IMR-90 (cell line): Measurements from ENCODE around the gene SAG. TPM values are rescaled to one million over a fixed set of nuclear protein-coding genes. Genes with fewer than 3 reads are reported as not detected.

Experiments used
- ATAC-seq: fragments of 200-7000 bp; cut with Tn5 transposase; 2 replicates; pipeline ENCODE4 v1.9.1; 2020; ENCODE audit warnings: low read depth, mild to moderate bottlenecking, moderate library complexity
- BruUV-seq: library from RNA; stranded (reverse); fragments of 400-500 nt; replicated peaks from 2 replicates; lab custom pipeline; 2021; lab: Mats Ljungman, UMichigan
- CTCF ChIA-PET: fragments of 300-600 bp; formaldehyde crosslinking; extraction: SDS; loops from one replicate; lab custom pipeline; 2021; ENCODE audit warnings: antibody characterized with exemption; lab: Yijun Ruan, JAX
- POLR2A ChIA-PET: fragments of 300-600 bp; sonication (Branson Sonifier 250); formaldehyde crosslinking; loops from one replicate; lab custom pipeline; 2022; ENCODE audit warnings: antibody characterized with exemption; ENCODE audit not compliant: unreplicated experiment; lab: Charles Lee
- DNase-seq: peaks from one replicate; pipeline ENCODE4 v3.0.0; 2013
- H2AFZ ChIP-seq: replicated peaks from 2 replicates; pipeline ENCODE3; 2013; ENCODE audit warnings: low read length, mild to moderate bottlenecking; ENCODE audit not compliant: poor library complexity
- H2AK5ac ChIP-seq: 2 replicates; pipeline ENCODE4 v1.6.1; 2013; ENCODE audit warnings: low read depth, low read length, inconsistent platforms
- H2AK9ac ChIP-seq: replicated peaks from 2 replicates; pipeline ENCODE3; 2013; ENCODE audit warnings: mild to moderate bottlenecking, low read depth, low read length, moderate library complexity; ENCODE audit not compliant: poor library complexity
- H2BK120ac ChIP-seq: 2 replicates; pipeline ENCODE4 v1.6.1; 2013; ENCODE audit warnings: low read depth, low read length, inconsistent platforms
- H2BK15ac ChIP-seq: 3 replicates; pipeline ENCODE4 v1.6.1; 2013; ENCODE audit warnings: low read depth, low read length, inconsistent platforms
- H2BK20ac ChIP-seq: 2 replicates; pipeline ENCODE4 v1.6.1; 2013; ENCODE audit warnings: low read depth, mild to moderate bottlenecking, inconsistent platforms, low read length, moderate library complexity
- H2BK5ac ChIP-seq: 2 replicates; pipeline ENCODE4 v1.6.1; 2013; ENCODE audit warnings: mild to moderate bottlenecking, low read depth, low read length, inconsistent platforms; ENCODE audit not compliant: poor library complexity, severe bottlenecking
- H3K14ac ChIP-seq: replicated peaks from 2 replicates; pipeline ENCODE4 v1.6.1; 2013; ENCODE audit warnings: low read depth, low read length, inconsistent platforms
- H3K18ac ChIP-seq: 2 replicates; pipeline ENCODE4 v1.6.1; 2013; ENCODE audit warnings: low read depth, low read length, control low read depth
- H3K23ac ChIP-seq: 2 replicates; pipeline ENCODE4 v1.6.1; 2013; ENCODE audit warnings: low read depth, low read length, inconsistent platforms
- H3K27ac ChIP-seq: 2 replicates; pipeline ENCODE4 v1.5.1; 2013; ENCODE audit warnings: mild to moderate bottlenecking, control low read depth, low read length; ENCODE audit not compliant: insufficient read depth
- H3K27me3 ChIP-seq: 2 replicates; pipeline ENCODE4 v1.6.1; 2013; ENCODE audit warnings: low read length; ENCODE audit not compliant: control insufficient read depth, insufficient read depth
- H3K36me3 ChIP-seq: 2 replicates; pipeline ENCODE4 v1.6.1; 2013; ENCODE audit warnings: low read length, mixed read lengths; ENCODE audit not compliant: control insufficient read depth, insufficient read depth
- H3K4ac ChIP-seq: 2 replicates; pipeline ENCODE4 v1.6.1; 2013; ENCODE audit warnings: low read depth, low read length, inconsistent platforms
- H3K4me1 ChIP-seq: 2 replicates; pipeline ENCODE4 v1.6.1; 2013; ENCODE audit warnings: low read length, mixed read lengths; ENCODE audit not compliant: control insufficient read depth, insufficient read depth
- H3K4me2 ChIP-seq: 2 replicates; pipeline ENCODE4 v1.6.1; 2013; ENCODE audit warnings: low read depth, mild to moderate bottlenecking, control low read depth, low read length, moderate library complexity
- H3K4me3 ChIP-seq: 2 replicates; pipeline ENCODE4 v1.5.1; 2013; ENCODE audit warnings: low read depth, mild to moderate bottlenecking, control low read depth, low read length, moderate library complexity; ENCODE audit not compliant: insufficient read depth
- H3K56ac ChIP-seq: 2 replicates; pipeline ENCODE4 v1.6.1; 2013; ENCODE audit warnings: low read length, inconsistent platforms; ENCODE audit not compliant: insufficient read depth; ENCODE audit errors: extremely low read depth
- H3K79me1 ChIP-seq, 2 experiments: 2 replicates each; pipeline ENCODE4 v1.6.1; 2013; ENCODE audit warnings: low read length in 2 of 2, inconsistent platforms in 1 of 2, low read depth in 1 of 2
- H3K9ac ChIP-seq: 2 replicates; pipeline ENCODE4 v1.6.1; 2013; ENCODE audit warnings: low read depth, low read length, control low read depth
- H3K9me1 ChIP-seq: 2 replicates; pipeline ENCODE4 v1.6.1; 2013; ENCODE audit warnings: low read length, inconsistent platforms; ENCODE audit not compliant: insufficient read depth
- H3K9me3 ChIP-seq: 2 replicates; pipeline ENCODE4 v1.6.1; 2013; ENCODE audit warnings: low read length; ENCODE audit not compliant: control insufficient read depth, insufficient read depth
- H4K20me1 ChIP-seq: 2 replicates; pipeline ENCODE4 v1.6.1; 2013; ENCODE audit warnings: low read length, inconsistent platforms; ENCODE audit not compliant: insufficient read depth
- H4K5ac ChIP-seq: 2 replicates; pipeline ENCODE4 v1.6.1; 2013; ENCODE audit warnings: mild to moderate bottlenecking, low read depth, low read length, control low read depth
- H4K8ac ChIP-seq, 2 experiments: 2 replicates each; pipeline ENCODE4 v1.6.1; 2013; ENCODE audit warnings: low read depth in 2 of 2, low read length in 2 of 2, control low read depth in 1 of 2, inconsistent platforms in 1 of 2
- H4K91ac ChIP-seq: 2 replicates; pipeline ENCODE4 v1.6.1; 2013; ENCODE audit warnings: low read depth, low read length, inconsistent platforms; ENCODE audit not compliant: insufficient read depth
- CEBPB ChIP-seq: IDR thresholded peaks from 2 replicates; pipeline ENCODE4 v1.6.1; 2012; ENCODE audit warnings: low read depth, low read length, improper control_type of control experiment
- CHD1 ChIP-seq: IDR thresholded peaks from 2 replicates; pipeline ENCODE4 v1.6.1; 2012; ENCODE audit warnings: low read depth, low read length, improper control_type of control experiment
- CTCF ChIP-seq: conservative IDR thresholded peaks from 2 replicates; pipeline ENCODE4 v1.5.1; 2012; ENCODE audit warnings: mild to moderate bottlenecking, low read depth, low read length, improper control_type of control experiment
- ELK1 ChIP-seq: fragments of 150-350 bp; IDR thresholded peaks from 2 replicates; pipeline ENCODE4 v1.6.1; 2016; ENCODE audit warnings: low read depth, mild to moderate bottlenecking, low read length, moderate library complexity, borderline replicate concordance
- MAFK ChIP-seq: IDR thresholded peaks from 2 replicates; pipeline ENCODE4 v1.6.1; 2012; ENCODE audit warnings: low read depth, low read length, improper control_type of control experiment
- MAZ ChIP-seq: IDR thresholded peaks from 2 replicates; pipeline ENCODE4 v1.6.1; 2012; ENCODE audit warnings: low read depth, mild to moderate bottlenecking, low read length, improper control_type of control experiment, moderate library complexity, borderline replicate concordance
- MXI1 ChIP-seq: IDR thresholded peaks from 2 replicates; pipeline ENCODE4 v1.6.1; 2012; ENCODE audit warnings: low read depth, mild to moderate bottlenecking, low read length, moderate library complexity, borderline replicate concordance
- NFE2L2 ChIP-seq: fragments of 150-350 bp; IDR thresholded peaks from 2 replicates; pipeline ENCODE4 v1.6.1; 2016; ENCODE audit warnings: low read depth, mild to moderate bottlenecking, low read length
- POLR2A ChIP-seq: IDR thresholded peaks from 2 replicates; pipeline ENCODE4 v1.6.1; 2012; ENCODE audit warnings: mild to moderate bottlenecking, low read depth, low read length
- RAD21 ChIP-seq: IDR thresholded peaks from 2 replicates; pipeline ENCODE4 v1.6.1; 2012; ENCODE audit warnings: low read length, improper control_type of control experiment
- RCOR1 ChIP-seq: IDR thresholded peaks from 2 replicates; pipeline ENCODE4 v1.6.1; 2012; ENCODE audit warnings: mild to moderate bottlenecking, low read length, improper control_type of control experiment; ENCODE audit not compliant: insufficient replicate concordance
- RFX5 ChIP-seq: IDR thresholded peaks from 2 replicates; pipeline ENCODE4 v1.8.0; 2012; ENCODE audit warnings: low read depth, mild to moderate bottlenecking, low read length, moderate library complexity
- SMC3 ChIP-seq: fragments of 150-350 bp; IDR thresholded peaks from 2 replicates; pipeline ENCODE4 v1.6.1; 2016; ENCODE audit warnings: low read depth, mild to moderate bottlenecking, antibody characterized with exemption, low read length, moderate library complexity
- USF2 ChIP-seq: fragments of 150-350 bp; IDR thresholded peaks from 2 replicates; pipeline ENCODE4 v1.6.1; 2017; ENCODE audit warnings: mild to moderate bottlenecking, antibody characterized with exemption, low read length, low read depth
- WGBS, 2 experiments: methylation state at CpG; one replicate each; pipeline versions ENCODE4 v1.1.5 to v1.1.7; 2013; ENCODE audit warnings: missing lambda C conversion rate in 2 of 2; ENCODE audit not compliant: insufficient read length in 1 of 2; ENCODE audit errors: extremely low coverage in 2 of 2; 5-methylcytosine and 5-hydroxymethylcytosine counted together
- dilution Hi-C: fragments of 300-500 bp; cut with HindIII; formaldehyde crosslinking; loops from one replicate; pipeline ENCODE4 v1.14.3; 2018; ENCODE audit warnings: low sequenced_read_pairs; ENCODE audit not compliant: unreplicated experiment
- in situ Hi-C: fragments of 300-500 bp; cut with MboI; formaldehyde crosslinking; loops from 3 replicates; pipeline ENCODE4 v1.14.3; 2019; ENCODE audit warnings: low sequenced_read_pairs, inconsistent platforms, mixed read lengths
- intact Hi-C: fragments of 100-400 bp; cut with micrococcal nuclease; formaldehyde crosslinking; loops from 2 replicates; pipeline ENCODE4 v1.10.0; 2022
- polyA plus RNA-seq, 3 experiments: library from polyadenylated mRNA; depleted of rRNA; stranded (reverse); fragments of >200 nt; gene quantifications; 2 replicates each; pipeline ENCODE4 v1.2.3, GENCODE V29; 2012; ENCODE audit warnings: low replicate concordance in 1 of 3
- total RNA-seq: library from RNA; depleted of rRNA; stranded (reverse); fragments of >200 nt; gene quantifications from 2 replicates; pipeline ENCODE4 v1.2.3, GENCODE V29; 2012

The SAG gene
- total and polyA plus RNA-seq, 2 of the 4 experiments (the other 2 are of a cell fraction) = not detected

DNA sequence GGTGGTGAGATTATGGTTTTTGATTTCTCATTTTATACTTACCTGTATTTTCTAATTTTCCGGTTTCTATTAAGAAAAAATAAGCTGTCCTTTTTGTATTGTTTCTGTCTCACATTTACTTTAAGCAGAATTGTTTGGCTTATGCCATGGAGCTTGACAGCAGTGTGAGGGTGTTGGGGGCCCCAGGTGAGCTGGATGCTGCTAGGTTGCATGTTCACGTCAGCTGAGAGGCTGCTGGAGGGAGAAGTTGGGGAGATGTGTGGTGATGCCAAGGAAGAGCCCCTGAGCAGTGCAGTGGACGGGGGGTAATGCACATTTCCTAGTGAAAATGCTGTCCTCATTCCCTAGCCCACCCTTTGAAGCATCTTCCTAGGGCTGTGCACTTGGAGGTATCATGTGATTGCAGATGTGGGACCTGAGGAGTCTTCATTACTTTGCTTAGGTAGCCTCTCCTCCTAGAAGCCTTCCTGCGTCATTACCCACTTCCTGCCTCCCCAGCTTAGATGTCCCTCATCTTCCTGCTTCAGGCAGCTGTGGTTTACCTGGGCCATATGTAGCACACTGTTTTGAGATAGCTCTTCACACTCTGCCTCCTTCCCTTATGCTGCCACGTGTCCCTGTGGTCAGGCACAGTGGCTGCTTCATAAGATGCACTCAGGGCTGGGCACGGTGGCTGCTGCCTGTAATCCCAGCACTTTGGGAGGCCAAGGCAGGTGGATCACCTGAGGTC is 39.9 kb upstream of the SAG start:
- H2BK15ac ChIP-seq = no peak overlapping the region
- H2BK120ac ChIP-seq = no peak overlapping the region
- H2BK20ac ChIP-seq = no peak overlapping the region
- no peak overlapping the region for H3K18ac ChIP-seq
- in situ Hi-C loops (no loop called here), dilution Hi-C loops (no loop called here), intact Hi-C loops (no loop called here)
- no peaks in the 10 kb centered on the region for H3K4me1 ChIP-seq
- DNase-seq = no peak
- H3K4me3 ChIP-seq = no peak overlapping the region
- no peak overlapping the region for H4K8ac ChIP-seq
- no peak for ATAC-seq
- H3K4ac ChIP-seq = no peak overlapping the region
- H3K27ac ChIP-seq = no peak overlapping the region
- no peaks in the 10 kb centered on the region for H3K9me3 ChIP-seq
- H4K5ac ChIP-seq = no peak overlapping the region
- ChIA-PET CTCF (no interaction called here), POLR2A (no interaction called here)
- no peak overlapping the region for H2AK9ac ChIP-seq
- H3K14ac ChIP-seq = no peak overlapping the region
- H4K91ac ChIP-seq = no peak overlapping the region
- no peaks in the 10 kb centered on the region for H3K27me3 ChIP-seq
- H3K56ac ChIP-seq = no peak overlapping the region
- no TSS peak for BruUV-seq
- no peak overlapping the region for H2AK5ac ChIP-seq
- no peak for TF ChIP-seq CEBPB
- TF ChIP-seq RAD21 = no peak
- no peak for TF ChIP-seq USF2
- no peak for TF ChIP-seq ELK1
- no peak for TF ChIP-seq NFE2L2
- TF ChIP-seq MAFK = no peak
- no peak for TF ChIP-seq CHD1
- no peak for TF ChIP-seq MAZ
- TF ChIP-seq SMC3 = no peak
- TF ChIP-seq RFX5 = no peak
- TF ChIP-seq CTCF = no peak
- no peak for TF ChIP-seq POLR2A
- no peak for TF ChIP-seq MXI1
- TF ChIP-seq RCOR1 = no peak
- H3K4me2 ChIP-seq = no peak overlapping the region
- WGBS, 2 experiments = no CpG with 5 or more reads among the region's 6 CpGs
- H2BK5ac ChIP-seq = no peak overlapping the region
- no peak overlapping the region for H3K23ac ChIP-seq
- peaks cover 4 to 6% of the 10 kb centered on the region in 2 experiments; a peak in 2 of 4 replicates for H3K79me1 ChIP-seq
- H4K20me1 ChIP-seq = 0 out of 2 replicates have a peak, but pooled peaks cover 3% of the 10 kb centered on the region
- no peaks in the 10 kb centered on the region for H3K9me1 ChIP-seq
- H3K9ac ChIP-seq = no peak overlapping the region
- peaks cover 49% of the 10 kb centered on the region for H3K36me3 ChIP-seq
- no peak overlapping the region for H2AFZ ChIP-seq
